Measurements from ENCODE around the gene PPP1R12B. TPM values are rescaled to one million over a fixed set of nuclear protein-coding genes. Genes with fewer than 3 reads are reported as not detected.
"Not testable (repeated sequence)": the region's sequence is repeated elsewhere in the genome, so short reads cannot be mapped to it uniquely, and the experiment has no call there.

PPP1R12B gene
- total RNA-seq, 1 donor = 20.6 TPM

DNA sequence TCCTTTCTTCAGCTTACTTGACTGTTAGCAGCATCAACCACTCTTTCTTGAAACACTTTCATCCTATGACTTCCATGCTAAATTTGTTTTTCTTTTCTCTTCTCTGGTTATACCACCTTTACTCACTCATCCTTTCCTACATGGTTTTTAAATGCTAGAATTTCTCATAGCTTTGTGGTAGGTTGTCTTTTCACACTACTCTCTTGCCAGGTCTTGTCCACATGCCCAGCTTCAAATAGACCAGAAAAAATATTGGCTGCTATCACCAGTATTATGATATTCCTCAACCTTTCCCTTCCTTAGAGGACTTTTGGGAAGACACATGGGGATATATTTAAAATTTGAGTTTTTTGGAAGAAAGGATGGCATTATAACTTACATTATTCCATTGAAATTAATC is 48.8 kb downstream of the PPP1R12B start:
- no peak for DNase-seq (ENCODE audit: insufficient read length, low spot score, missing footprints)
- Histone ChIP-seq H3K27ac (ENCODE audit: low read depth, low read length) (no peak overlapping the region), H3K79me2 (ENCODE audit: insufficient read depth, low read length) (peaks cover 3% of the 10 kb centered on the region), H3K4me2 (ENCODE audit: insufficient read depth, low read length) (no peak overlapping the region), H3K9me3 (ENCODE audit: low read depth, low read length) (no peaks in the 10 kb centered on the region), H2AFZ (ENCODE audit: low read length) (no peak overlapping the region), H3K27me3 (ENCODE audit: insufficient read depth, low read length) (no peaks in the 10 kb centered on the region), H4K20me1 (ENCODE audit: insufficient read depth, low read length) (no peaks in the 10 kb centered on the region), H3K4me3 (ENCODE audit: insufficient read depth, low read length) (no peak overlapping the region), H3K4me1 (ENCODE audit: insufficient read depth, low read length) (peaks cover 13% of the 10 kb centered on the region), H3K36me3 (ENCODE audit: insufficient read depth, low read length) (no peaks in the 10 kb centered on the region)
- TF ChIP-seq CTCF (IDR thresholded peaks at IDR 0.05; ENCODE audit: extremely low read depth, low read depth, low read length) = no peak

DNA sequence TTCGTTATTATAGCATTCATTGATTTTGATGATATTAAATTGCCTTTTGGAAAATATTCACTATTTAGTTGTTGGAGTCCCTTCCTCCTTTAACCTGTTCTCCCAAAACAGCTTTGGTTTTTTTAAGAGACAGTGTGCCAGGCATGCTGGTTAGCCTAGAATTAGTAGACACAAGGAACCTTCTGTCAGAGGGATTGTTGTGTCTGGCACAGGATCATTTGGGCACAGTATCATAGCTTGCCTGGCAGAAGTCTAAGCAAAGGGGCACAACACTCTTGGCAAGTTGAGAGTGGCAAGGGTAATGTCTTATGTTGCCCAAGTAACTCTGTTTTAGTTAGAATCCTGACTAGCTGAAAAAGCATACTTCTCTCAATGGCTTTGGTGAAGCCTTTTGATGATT is 49.9 kb downstream of the PPP1R12B start:
- not testable (repeated sequence) for H2AFZ ChIP-seq (ENCODE audit: low read length); H4K20me1 ChIP-seq (ENCODE audit: insufficient read depth, low read length); DNase-seq (ENCODE audit: insufficient read length, low spot score, missing footprints); H3K27me3 ChIP-seq (ENCODE audit: insufficient read depth, low read length); H3K27ac ChIP-seq (ENCODE audit: low read depth, low read length); H3K9me3 ChIP-seq (ENCODE audit: low read depth, low read length); H3K4me2 ChIP-seq (ENCODE audit: insufficient read depth, low read length); H3K79me2 ChIP-seq (ENCODE audit: insufficient read depth, low read length); H3K4me3 ChIP-seq (ENCODE audit: insufficient read depth, low read length); H3K36me3 ChIP-seq (ENCODE audit: insufficient read depth, low read length)
- peaks cover 13% of the 10 kb centered on the region for H3K4me1 ChIP-seq (ENCODE audit: insufficient read depth, low read length)

DNA sequence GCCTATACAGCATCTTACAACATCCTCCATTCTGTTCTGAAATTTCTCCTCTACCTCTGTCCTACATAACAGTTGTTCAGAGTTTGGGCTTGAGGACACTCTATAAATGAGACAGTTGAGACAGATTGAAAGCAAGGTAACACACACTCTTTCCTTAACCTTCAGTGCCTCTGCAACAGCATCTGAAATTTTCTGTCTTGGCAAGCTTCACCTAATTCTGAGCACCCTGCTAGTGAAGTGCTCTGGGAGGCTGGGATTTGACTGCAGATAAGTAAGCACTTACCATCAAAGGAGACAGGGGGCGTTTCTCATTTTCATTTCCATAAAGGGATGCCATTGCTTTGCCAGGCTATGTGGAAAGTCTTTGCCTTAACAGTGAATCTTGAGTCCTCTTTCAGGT is 53.3 kb downstream of the PPP1R12B start:
- H3K4me1 ChIP-seq (ENCODE audit: insufficient read depth, low read length); H2AFZ ChIP-seq (ENCODE audit: low read length); H3K27ac ChIP-seq (ENCODE audit: low read depth, low read length); DNase-seq (ENCODE audit: insufficient read length, low spot score, missing footprints); H3K9me3 ChIP-seq (ENCODE audit: low read depth, low read length); H3K79me2 ChIP-seq (ENCODE audit: insufficient read depth, low read length); H3K36me3 ChIP-seq (ENCODE audit: insufficient read depth, low read length); H4K20me1 ChIP-seq (ENCODE audit: insufficient read depth, low read length); H3K4me3 ChIP-seq (ENCODE audit: insufficient read depth, low read length); H3K4me2 ChIP-seq (ENCODE audit: insufficient read depth, low read length); H3K27me3 ChIP-seq (ENCODE audit: insufficient read depth, low read length): not testable (repeated sequence)

- H3K27me3 ChIP-seq (ENCODE audit: insufficient read depth, low read length); H4K20me1 ChIP-seq (ENCODE audit: insufficient read depth, low read length); H3K4me2 ChIP-seq (ENCODE audit: insufficient read depth, low read length); H3K27ac ChIP-seq (ENCODE audit: low read depth, low read length); DNase-seq (ENCODE audit: insufficient read length, low spot score, missing footprints); H3K79me2 ChIP-seq (ENCODE audit: insufficient read depth, low read length); H3K36me3 ChIP-seq (ENCODE audit: insufficient read depth, low read length); H3K4me3 ChIP-seq (ENCODE audit: insufficient read depth, low read length); H2AFZ ChIP-seq (ENCODE audit: low read length); H3K4me1 ChIP-seq (ENCODE audit: insufficient read depth, low read length); H3K9me3 ChIP-seq (ENCODE audit: low read depth, low read length): not testable (repeated sequence)
Observed at GRCh38 chr1:202403381-202403780, 54.9 kb downstream of the PPP1R12B start.

GRCh38 chr1:202405928-202406327 is 57.4 kb downstream of the PPP1R12B start:
- H3K27me3 ChIP-seq (ENCODE audit: insufficient read depth, low read length) = no peaks in the 10 kb centered on the region
- H3K4me1 ChIP-seq (ENCODE audit: insufficient read depth, low read length) = peaks cover 11% of the 10 kb centered on the region
- DNase-seq (ENCODE audit: insufficient read length, low spot score, missing footprints) = no peak
- no peak overlapping the region for H3K4me2 ChIP-seq (ENCODE audit: insufficient read depth, low read length)
- no peak overlapping the region for H3K27ac ChIP-seq (ENCODE audit: low read depth, low read length)
- H3K4me3 ChIP-seq (ENCODE audit: insufficient read depth, low read length) = no peak overlapping the region
- TF ChIP-seq CTCF (IDR thresholded peaks at IDR 0.05; ENCODE audit: extremely low read depth, low read depth, low read length) = no peak
- no peak overlapping the region for H2AFZ ChIP-seq (ENCODE audit: low read length)
- H3K9me3 ChIP-seq (ENCODE audit: low read depth, low read length) = no peaks in the 10 kb centered on the region
- H3K36me3 ChIP-seq (ENCODE audit: insufficient read depth, low read length) = no peaks in the 10 kb centered on the region
- H4K20me1 ChIP-seq (ENCODE audit: insufficient read depth, low read length) = peaks cover 2% of the 10 kb centered on the region
- peaks cover 5% of the 10 kb centered on the region for H3K79me2 ChIP-seq (ENCODE audit: insufficient read depth, low read length)

DNA sequence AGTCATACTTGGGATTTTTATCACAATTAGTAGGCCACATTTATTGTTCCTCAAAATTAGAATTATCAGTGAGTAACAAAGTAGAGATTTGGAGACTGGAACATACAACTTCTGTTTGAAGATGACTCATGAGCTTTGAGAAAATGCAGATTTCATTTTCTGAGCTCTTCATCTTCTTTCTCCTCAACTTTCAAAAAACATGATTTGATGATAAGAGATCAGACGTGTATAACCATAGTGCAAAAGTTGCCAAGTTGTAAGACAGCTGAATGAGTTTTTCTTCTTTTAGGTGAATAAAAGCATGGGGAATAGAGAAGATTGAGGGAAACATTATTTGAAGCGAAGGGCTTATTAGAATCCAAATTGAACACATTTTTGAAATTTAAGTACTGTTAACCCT is 58.4 kb downstream of the PPP1R12B start:
- H3K27ac ChIP-seq (ENCODE audit: low read depth, low read length); DNase-seq (ENCODE audit: insufficient read length, low spot score, missing footprints); H4K20me1 ChIP-seq (ENCODE audit: insufficient read depth, low read length); H3K4me2 ChIP-seq (ENCODE audit: insufficient read depth, low read length); H3K27me3 ChIP-seq (ENCODE audit: insufficient read depth, low read length); H3K79me2 ChIP-seq (ENCODE audit: insufficient read depth, low read length); H3K4me3 ChIP-seq (ENCODE audit: insufficient read depth, low read length); H3K9me3 ChIP-seq (ENCODE audit: low read depth, low read length); H2AFZ ChIP-seq (ENCODE audit: low read length); H3K36me3 ChIP-seq (ENCODE audit: insufficient read depth, low read length): not testable (repeated sequence)
- peaks cover 17% of the 10 kb centered on the region for H3K4me1 ChIP-seq (ENCODE audit: insufficient read depth, low read length)

DNA sequence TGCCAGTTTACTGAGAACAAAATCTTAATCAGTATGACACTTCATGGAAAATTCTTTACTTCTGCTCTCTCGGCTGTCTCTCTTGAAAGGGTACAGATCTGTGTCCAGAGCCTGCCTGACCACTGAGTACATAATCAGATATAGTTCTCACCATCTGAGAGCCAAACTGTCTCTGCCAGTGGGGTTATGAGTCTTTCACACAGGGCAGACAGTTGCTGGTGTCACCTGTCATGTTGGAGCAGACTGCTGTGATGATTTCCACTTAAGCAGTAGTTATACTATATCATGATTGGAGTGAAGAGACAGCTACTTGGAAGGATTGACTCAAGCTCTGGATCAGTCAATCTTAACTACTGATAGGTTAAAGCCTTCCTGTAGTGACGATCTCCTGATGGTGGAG is 58.9 kb downstream of the PPP1R12B start:
- not testable (repeated sequence) for H3K4me2 ChIP-seq (ENCODE audit: insufficient read depth, low read length); H4K20me1 ChIP-seq (ENCODE audit: insufficient read depth, low read length); H3K79me2 ChIP-seq (ENCODE audit: insufficient read depth, low read length); H2AFZ ChIP-seq (ENCODE audit: low read length); DNase-seq (ENCODE audit: insufficient read length, low spot score, missing footprints); H3K4me3 ChIP-seq (ENCODE audit: insufficient read depth, low read length); H3K27me3 ChIP-seq (ENCODE audit: insufficient read depth, low read length); H3K36me3 ChIP-seq (ENCODE audit: insufficient read depth, low read length); H3K9me3 ChIP-seq (ENCODE audit: low read depth, low read length); H3K27ac ChIP-seq (ENCODE audit: low read depth, low read length)
- peaks cover 17% of the 10 kb centered on the region for H3K4me1 ChIP-seq (ENCODE audit: insufficient read depth, low read length)

DNA sequence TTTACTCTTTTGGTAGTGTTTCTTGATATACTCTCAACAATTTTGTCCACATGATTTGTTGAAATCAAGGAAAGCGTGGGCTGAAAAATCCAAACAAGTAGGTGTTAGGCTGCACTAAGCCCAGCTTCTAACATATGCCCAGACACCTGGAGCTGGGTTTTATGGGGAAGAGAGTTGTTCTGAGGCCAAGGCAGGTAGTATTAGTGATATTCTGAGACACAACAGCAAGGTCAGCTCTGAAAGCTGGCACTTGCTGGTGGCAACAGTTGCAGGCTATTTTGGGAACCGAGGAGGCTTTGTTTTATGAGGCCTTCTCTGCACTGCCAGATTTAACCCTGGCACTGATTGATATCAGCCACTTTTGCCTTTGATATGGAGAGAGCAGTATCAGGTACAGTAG is 61.8 kb downstream of the PPP1R12B start:
- not testable (repeated sequence) for H3K4me2 ChIP-seq (ENCODE audit: insufficient read depth, low read length); H3K36me3 ChIP-seq (ENCODE audit: insufficient read depth, low read length); H2AFZ ChIP-seq (ENCODE audit: low read length); H3K79me2 ChIP-seq (ENCODE audit: insufficient read depth, low read length); DNase-seq (ENCODE audit: insufficient read length, low spot score, missing footprints); H3K27me3 ChIP-seq (ENCODE audit: insufficient read depth, low read length); H4K20me1 ChIP-seq (ENCODE audit: insufficient read depth, low read length); H3K9me3 ChIP-seq (ENCODE audit: low read depth, low read length); H3K4me3 ChIP-seq (ENCODE audit: insufficient read depth, low read length)
- peak overlapping the region; percentile 79 for H3K27ac ChIP-seq (ENCODE audit: low read depth, low read length)
- H3K4me1 ChIP-seq (ENCODE audit: insufficient read depth, low read length) = peaks cover 17% of the 10 kb centered on the region

Measured in osteoblast (primary cell).